ENCODE data around the gene CDK18.

The CDK18 gene

GRCh38 chr1:205495237-205495823 is 9.1 kb upstream of the CDK18 start:
- Histone ChIP-seq H3K36me3 (ENCODE audit: insufficient read depth, low read length) (no peaks in the 10 kb centered on the region), H3K9me3 (ENCODE audit: low read length) (no peaks in the 10 kb centered on the region), H3K9ac (ENCODE audit: low read length) (no peak overlapping the region), H3K4me3 (ENCODE audit: low read depth in 1 of 2, low read length in 2 of 2) (no peak overlapping the region), H3K4me1 (ENCODE audit: insufficient read depth, low read length) (peaks cover 25% of the 10 kb centered on the region), H3K27ac (ENCODE audit: low read depth, low read length) (no peak overlapping the region), H3K27me3 (ENCODE audit: control insufficient read depth in 1 of 2, insufficient read depth in 2 of 2, low read length in 2 of 2) (no peaks in the 10 kb centered on the region)

GRCh38 chr1:205496661-205497060 is 7.8 kb upstream of the CDK18 start:
- H3K27me3 ChIP-seq (ENCODE audit: control insufficient read depth in 1 of 2, insufficient read depth in 2 of 2, low read length in 2 of 2): no peaks in the 10 kb centered on the region
- H3K9me3 ChIP-seq (ENCODE audit: low read length): no peaks in the 10 kb centered on the region
- no peak overlapping the region for H3K27ac ChIP-seq (ENCODE audit: low read depth, low read length)
- H3K9ac ChIP-seq (ENCODE audit: low read length): no peak overlapping the region
- no peak overlapping the region for H3K4me3 ChIP-seq (ENCODE audit: low read depth in 1 of 2, low read length in 2 of 2)
- peaks cover 25% of the 10 kb centered on the region for H3K4me1 ChIP-seq (ENCODE audit: insufficient read depth, low read length)
- H3K36me3 ChIP-seq (ENCODE audit: insufficient read depth, low read length): no peaks in the 10 kb centered on the region

- H3K36me3 ChIP-seq (ENCODE audit: insufficient read depth, low read length): no peaks in the 10 kb centered on the region
- H3K4me1 ChIP-seq (ENCODE audit: insufficient read depth, low read length): peaks cover 22% of the 10 kb centered on the region
- H3K27me3 ChIP-seq (ENCODE audit: control insufficient read depth in 1 of 2, insufficient read depth in 2 of 2, low read length in 2 of 2): no peaks in the 10 kb centered on the region
- H3K9me3 ChIP-seq (ENCODE audit: low read length): no peaks in the 10 kb centered on the region
- no peak overlapping the region for H3K27ac ChIP-seq (ENCODE audit: low read depth, low read length)
- no peak overlapping the region for H3K4me3 ChIP-seq (ENCODE audit: low read depth in 1 of 2, low read length in 2 of 2)
- H3K9ac ChIP-seq (ENCODE audit: low read length): no peak overlapping the region
These were observed 7.1 kb upstream of the CDK18 start for GRCh38 chr1:205497351-205497750.

DNA sequence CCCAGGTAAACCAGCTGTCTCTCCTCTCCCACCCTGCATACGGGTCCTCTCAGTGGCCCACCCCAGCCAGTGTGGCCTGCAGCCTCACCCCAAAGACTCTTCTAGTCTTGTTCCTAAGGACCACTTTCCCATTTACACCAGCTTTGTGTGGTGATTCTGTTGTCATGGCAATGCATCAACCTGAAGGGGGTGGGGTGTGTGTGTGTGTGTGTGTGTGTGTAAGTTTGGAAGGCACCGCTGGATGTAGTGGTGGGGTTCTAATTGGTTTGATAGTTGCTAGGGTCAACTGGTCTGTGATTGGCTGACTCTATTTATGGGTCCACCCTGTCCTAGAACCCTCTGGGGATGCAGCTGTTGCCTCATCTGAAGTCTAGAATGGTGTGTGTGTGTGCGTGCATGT is 4.7 kb upstream of the CDK18 start:
- H3K27me3 ChIP-seq (ENCODE audit: control insufficient read depth in 1 of 2, insufficient read depth in 2 of 2, low read length in 2 of 2): no peaks in the 10 kb centered on the region
- H3K36me3 ChIP-seq (ENCODE audit: insufficient read depth, low read length): no peaks in the 10 kb centered on the region
- H3K4me3 ChIP-seq (ENCODE audit: low read depth in 1 of 2, low read length in 2 of 2): no peak overlapping the region
- no peak overlapping the region for H3K9ac ChIP-seq (ENCODE audit: low read length)
- H3K4me1 ChIP-seq (ENCODE audit: insufficient read depth, low read length): peaks cover 13% of the 10 kb centered on the region
- H3K9me3 ChIP-seq (ENCODE audit: low read length): no peaks in the 10 kb centered on the region
- H3K27ac ChIP-seq (ENCODE audit: low read depth, low read length): no peak overlapping the region

- Histone ChIP-seq H3K4me3 (ENCODE audit: low read depth in 1 of 2, low read length in 2 of 2) (no peak overlapping the region), H3K9ac (ENCODE audit: low read length) (no peak overlapping the region), H3K36me3 (ENCODE audit: insufficient read depth, low read length) (no peaks in the 10 kb centered on the region), H3K27me3 (ENCODE audit: control insufficient read depth in 1 of 2, insufficient read depth in 2 of 2, low read length in 2 of 2) (no peaks in the 10 kb centered on the region), H3K27ac (ENCODE audit: low read depth, low read length) (no peak overlapping the region), H3K9me3 (ENCODE audit: low read length) (no peaks in the 10 kb centered on the region), H3K4me1 (ENCODE audit: insufficient read depth, low read length) (peaks cover 14% of the 10 kb centered on the region)
These were observed 3.9 kb upstream of the CDK18 start for GRCh38 chr1:205500240-205501233.

- Histone ChIP-seq H3K36me3 (ENCODE audit: insufficient read depth, low read length) (no peaks in the 10 kb centered on the region), H3K4me3 (ENCODE audit: low read depth in 1 of 2, low read length in 2 of 2) (no peak overlapping the region), H3K27ac (ENCODE audit: low read depth, low read length) (no peak overlapping the region), H3K27me3 (ENCODE audit: control insufficient read depth in 1 of 2, insufficient read depth in 2 of 2, low read length in 2 of 2) (no peaks in the 10 kb centered on the region), H3K9me3 (ENCODE audit: low read length) (no peaks in the 10 kb centered on the region), H3K4me1 (ENCODE audit: insufficient read depth, low read length) (peaks cover 19% of the 10 kb centered on the region), H3K9ac (ENCODE audit: low read length) (no peak overlapping the region)
These were observed 2.2 kb upstream of the CDK18 start for GRCh38 chr1:205502111-205502810.

- Histone ChIP-seq H3K4me1 (ENCODE audit: insufficient read depth, low read length) (peaks cover 19% of the 10 kb centered on the region), H3K36me3 (ENCODE audit: insufficient read depth, low read length) (no peaks in the 10 kb centered on the region), H3K27me3 (ENCODE audit: control insufficient read depth in 1 of 2, insufficient read depth in 2 of 2, low read length in 2 of 2) (no peaks in the 10 kb centered on the region), H3K9me3 (ENCODE audit: low read length) (no peaks in the 10 kb centered on the region), H3K4me3 (ENCODE audit: low read depth in 1 of 2, low read length in 2 of 2) (no peak overlapping the region), H3K9ac (ENCODE audit: low read length) (no peak overlapping the region), H3K27ac (ENCODE audit: low read depth, low read length) (no peak overlapping the region)
These were observed 1.5 kb upstream of the CDK18 start for GRCh38 chr1:205502992-205503391.

GRCh38 chr1:205505076-205505729 is 734 bp downstream of the CDK18 start:
- Histone ChIP-seq H3K4me1 (ENCODE audit: insufficient read depth, low read length) (peaks cover 19% of the 10 kb centered on the region), H3K9ac (ENCODE audit: low read length) (peak overlapping the region; percentile 61), H3K27ac (ENCODE audit: low read depth, low read length) (peak overlapping the region; percentile 53), H3K9me3 (ENCODE audit: low read length) (no peaks in the 10 kb centered on the region), H3K27me3 (ENCODE audit: control insufficient read depth in 1 of 2, insufficient read depth in 2 of 2, low read length in 2 of 2) (no peaks in the 10 kb centered on the region), H3K36me3 (ENCODE audit: insufficient read depth, low read length) (no peaks in the 10 kb centered on the region), H3K4me3 (ENCODE audit: low read depth in 1 of 2, low read length in 2 of 2) (peak overlapping the region; percentile 48 to 73)

DNA sequence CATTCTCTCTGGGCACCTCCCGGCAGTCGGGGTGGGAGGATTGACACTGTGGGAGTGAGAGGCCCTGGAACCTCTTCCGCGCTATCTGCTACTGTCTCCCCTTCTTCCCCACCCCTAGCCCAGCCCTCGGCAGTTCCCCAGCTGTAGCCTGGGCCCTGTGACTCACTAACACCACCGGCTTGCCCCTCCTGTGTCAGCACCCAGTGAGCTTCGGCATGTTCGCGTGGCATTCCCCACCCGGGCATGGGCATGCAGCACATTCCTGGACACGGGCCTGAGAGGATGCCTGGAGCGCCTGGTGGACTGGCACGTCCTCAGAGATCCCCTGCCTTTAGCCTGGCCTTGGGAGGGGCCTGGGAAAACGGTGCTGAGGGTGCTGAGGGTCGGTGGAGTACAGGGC is 1.3 kb downstream of the CDK18 start:
- Histone ChIP-seq H3K36me3 (ENCODE audit: insufficient read depth, low read length) (no peaks in the 10 kb centered on the region), H3K4me3 (ENCODE audit: low read depth in 1 of 2, low read length in 2 of 2) (peak overlapping the region in 1 of 2 donors; percentile 73), H3K9ac (ENCODE audit: low read length) (no peak overlapping the region), H3K9me3 (ENCODE audit: low read length) (no peaks in the 10 kb centered on the region), H3K27me3 (ENCODE audit: control insufficient read depth in 1 of 2, insufficient read depth in 2 of 2, low read length in 2 of 2) (no peaks in the 10 kb centered on the region), H3K4me1 (ENCODE audit: insufficient read depth, low read length) (peaks cover 19% of the 10 kb centered on the region), H3K27ac (ENCODE audit: low read depth, low read length) (peak overlapping the region; percentile 53)

DNA sequence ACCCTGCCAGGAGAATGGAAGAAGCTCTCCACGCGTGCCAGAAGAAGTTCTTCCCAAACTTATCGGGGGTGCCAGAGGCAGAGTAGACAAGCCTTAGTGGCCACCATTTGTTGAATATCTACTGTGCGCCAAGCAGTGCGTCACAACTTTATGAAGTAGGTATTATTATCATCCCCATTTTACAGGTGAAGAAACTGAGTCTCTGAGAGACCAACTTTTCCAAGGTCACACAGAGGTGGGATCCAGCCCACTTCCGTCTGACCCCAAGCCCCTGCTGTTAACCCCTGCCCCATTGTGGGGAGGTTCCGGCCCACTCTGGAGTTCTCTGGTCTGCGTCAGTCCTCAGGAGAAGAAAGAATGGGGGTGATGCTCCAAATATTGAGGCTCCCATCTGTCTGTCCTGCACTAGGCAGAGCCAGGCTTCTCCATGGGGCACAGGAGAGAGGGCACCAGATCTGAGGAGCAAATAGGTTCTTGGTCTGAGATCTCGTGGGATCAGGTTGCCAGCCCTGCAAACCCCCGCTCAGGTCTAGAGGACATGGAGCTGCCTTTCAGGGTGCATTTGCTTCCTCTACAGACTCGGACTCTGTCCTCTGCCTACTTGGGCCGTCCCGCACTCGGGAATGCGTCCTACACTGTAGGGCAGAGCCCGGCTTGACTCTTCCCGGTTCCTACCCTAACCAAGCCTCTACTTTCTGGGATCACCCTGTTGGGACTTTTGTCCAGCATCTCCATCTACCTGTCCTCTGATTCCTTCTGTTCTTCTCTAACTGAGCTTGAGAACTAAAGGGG is 2.1 kb downstream of the CDK18 start:
- Histone ChIP-seq H3K27me3 (ENCODE audit: control insufficient read depth in 1 of 2, insufficient read depth in 2 of 2, low read length in 2 of 2) (no peaks in the 10 kb centered on the region), H3K9me3 (ENCODE audit: low read length) (no peaks in the 10 kb centered on the region), H3K27ac (ENCODE audit: low read depth, low read length) (no peak overlapping the region), H3K4me3 (ENCODE audit: low read depth in 1 of 2, low read length in 2 of 2) (no peak overlapping the region), H3K9ac (ENCODE audit: low read length) (no peak overlapping the region), H3K36me3 (ENCODE audit: insufficient read depth, low read length) (no peaks in the 10 kb centered on the region), H3K4me1 (ENCODE audit: insufficient read depth, low read length) (peaks cover 19% of the 10 kb centered on the region)
